ENCODE data around the gene IQGAP2.

GRCh38 chr5:76366596-76366995 is 36.5 kb upstream of the IQGAP2 start:
- TF ChIP-seq CTCF (optimal IDR thresholded peaks at IDR 0.05 in 1 of 3, IDR thresholded peaks at IDR 0.05 in 1 of 3, conservative IDR thresholded peaks at IDR 0.05 in 1 of 3; ENCODE audit: extremely low read depth in 1 of 3, insufficient read depth in 2 of 3, low read length in 3 of 3) (no peak), EZH2 (IDR thresholded peaks at IDR 0.05; ENCODE audit: low read length) (no peak)

All from keratinocyte (primary cell).